GM10266 (cell line): ENCODE results near the gene C21orf58.

Experiments used
- DNase-seq: peaks from one replicate; pipeline ENCODE4 v3.0.0; 2012; ENCODE audit errors: extremely low spot score
- CTCF ChIP-seq: IDR thresholded peaks from 2 replicates; pipeline ENCODE4 v1.5.1; 2012; ENCODE audit warnings: mild to moderate bottlenecking, low read depth; ENCODE audit not compliant: control insufficient read depth, insufficient read depth; ENCODE audit errors: missing control alignments

C21orf58 gene

GRCh38 chr21:46352164-46352515, 28.5 kb upstream of the C21orf58 start:
- DNase-seq: no peak

GRCh38 chr21:46351476-46352163, 27.9 kb upstream of the C21orf58 start:
- TF ChIP-seq CTCF: no peak
- no peak for DNase-seq

More at GRCh38 chr21:46352164-46352515, 28.5 kb upstream of the C21orf58 start:
- no peak for TF ChIP-seq CTCF

GRCh38 chr21:46350981-46351380, 27.3 kb upstream of the C21orf58 start:
- TF ChIP-seq CTCF: no peak
- no peak for DNase-seq

GRCh38 chr21:46350571-46350970, 26.9 kb upstream of the C21orf58 start:
- no peak for DNase-seq
- no peak for TF ChIP-seq CTCF

GRCh38 chr21:46349134-46349760, 25.6 kb upstream of the C21orf58 start:
- TF ChIP-seq CTCF: no peak
- no peak for DNase-seq

GRCh38 chr21:46347791-46348381, 24.2 kb upstream of the C21orf58 start:
- DNase-seq: no peak
- TF ChIP-seq CTCF: peak; percentile 41

- TF ChIP-seq CTCF: no peak
- no peak for DNase-seq
Observed at GRCh38 chr21:46347203-46347550, 23.5 kb upstream of the C21orf58 start.
